IMR-90 (cell line): ENCODE results near the gene CSGALNACT2. TPM values are rescaled to one million over a fixed set of nuclear protein-coding genes. Genes with fewer than 3 reads are reported as not detected.

Experiments
- ATAC-seq: fragments of 200-7000 bp; cut with Tn5 transposase; 2 replicates; pipeline ENCODE4 v1.9.1; 2020; ENCODE audit warnings: low read depth, mild to moderate bottlenecking, moderate library complexity
- BruUV-seq: library from RNA; stranded (reverse); fragments of 400-500 nt; replicated peaks from 2 replicates; lab custom pipeline; 2021; lab: Mats Ljungman, UMichigan
- CTCF ChIA-PET: fragments of 300-600 bp; formaldehyde crosslinking; extraction: SDS; loops from one replicate; lab custom pipeline; 2021; ENCODE audit warnings: antibody characterized with exemption; lab: Yijun Ruan, JAX
- POLR2A ChIA-PET: fragments of 300-600 bp; sonication (Branson Sonifier 250); formaldehyde crosslinking; loops from one replicate; lab custom pipeline; 2022; ENCODE audit warnings: antibody characterized with exemption; ENCODE audit not compliant: unreplicated experiment; lab: Charles Lee
- DNase-seq: peaks from one replicate; pipeline ENCODE4 v3.0.0; 2013
- H2AFZ ChIP-seq: replicated peaks from 2 replicates; pipeline ENCODE3; 2013; ENCODE audit warnings: low read length, mild to moderate bottlenecking; ENCODE audit not compliant: poor library complexity
- H2AK5ac ChIP-seq: 2 replicates; pipeline ENCODE4 v1.6.1; 2013; ENCODE audit warnings: low read depth, low read length, inconsistent platforms
- H2AK9ac ChIP-seq: replicated peaks from 2 replicates; pipeline ENCODE3; 2013; ENCODE audit warnings: mild to moderate bottlenecking, low read depth, low read length, moderate library complexity; ENCODE audit not compliant: poor library complexity
- H2BK120ac ChIP-seq: 2 replicates; pipeline ENCODE4 v1.6.1; 2013; ENCODE audit warnings: low read depth, low read length, inconsistent platforms
- H2BK15ac ChIP-seq: 3 replicates; pipeline ENCODE4 v1.6.1; 2013; ENCODE audit warnings: low read depth, low read length, inconsistent platforms
- H2BK20ac ChIP-seq: 2 replicates; pipeline ENCODE4 v1.6.1; 2013; ENCODE audit warnings: low read depth, mild to moderate bottlenecking, inconsistent platforms, low read length, moderate library complexity
- H2BK5ac ChIP-seq: 2 replicates; pipeline ENCODE4 v1.6.1; 2013; ENCODE audit warnings: mild to moderate bottlenecking, low read depth, low read length, inconsistent platforms; ENCODE audit not compliant: poor library complexity, severe bottlenecking
- H3K14ac ChIP-seq: replicated peaks from 2 replicates; pipeline ENCODE4 v1.6.1; 2013; ENCODE audit warnings: low read depth, low read length, inconsistent platforms
- H3K18ac ChIP-seq: 2 replicates; pipeline ENCODE4 v1.6.1; 2013; ENCODE audit warnings: low read depth, low read length, control low read depth
- H3K23ac ChIP-seq: 2 replicates; pipeline ENCODE4 v1.6.1; 2013; ENCODE audit warnings: low read depth, low read length, inconsistent platforms
- H3K27ac ChIP-seq: 2 replicates; pipeline ENCODE4 v1.5.1; 2013; ENCODE audit warnings: mild to moderate bottlenecking, control low read depth, low read length; ENCODE audit not compliant: insufficient read depth
- H3K27me3 ChIP-seq: 2 replicates; pipeline ENCODE4 v1.6.1; 2013; ENCODE audit warnings: low read length; ENCODE audit not compliant: control insufficient read depth, insufficient read depth
- H3K36me3 ChIP-seq: 2 replicates; pipeline ENCODE4 v1.6.1; 2013; ENCODE audit warnings: low read length, mixed read lengths; ENCODE audit not compliant: control insufficient read depth, insufficient read depth
- H3K4ac ChIP-seq: 2 replicates; pipeline ENCODE4 v1.6.1; 2013; ENCODE audit warnings: low read depth, low read length, inconsistent platforms
- H3K4me1 ChIP-seq: 2 replicates; pipeline ENCODE4 v1.6.1; 2013; ENCODE audit warnings: low read length, mixed read lengths; ENCODE audit not compliant: control insufficient read depth, insufficient read depth
- H3K4me2 ChIP-seq: 2 replicates; pipeline ENCODE4 v1.6.1; 2013; ENCODE audit warnings: low read depth, mild to moderate bottlenecking, control low read depth, low read length, moderate library complexity
- H3K4me3 ChIP-seq: 2 replicates; pipeline ENCODE4 v1.5.1; 2013; ENCODE audit warnings: low read depth, mild to moderate bottlenecking, control low read depth, low read length, moderate library complexity; ENCODE audit not compliant: insufficient read depth
- H3K56ac ChIP-seq: 2 replicates; pipeline ENCODE4 v1.6.1; 2013; ENCODE audit warnings: low read length, inconsistent platforms; ENCODE audit not compliant: insufficient read depth; ENCODE audit errors: extremely low read depth
- H3K79me1 ChIP-seq, 2 experiments: 2 replicates each; pipeline ENCODE4 v1.6.1; 2013; ENCODE audit warnings: low read length in 2 of 2, inconsistent platforms in 1 of 2, low read depth in 1 of 2
- H3K9ac ChIP-seq: 2 replicates; pipeline ENCODE4 v1.6.1; 2013; ENCODE audit warnings: low read depth, low read length, control low read depth
- H3K9me1 ChIP-seq: 2 replicates; pipeline ENCODE4 v1.6.1; 2013; ENCODE audit warnings: low read length, inconsistent platforms; ENCODE audit not compliant: insufficient read depth
- H3K9me3 ChIP-seq: 2 replicates; pipeline ENCODE4 v1.6.1; 2013; ENCODE audit warnings: low read length; ENCODE audit not compliant: control insufficient read depth, insufficient read depth
- H4K20me1 ChIP-seq: 2 replicates; pipeline ENCODE4 v1.6.1; 2013; ENCODE audit warnings: low read length, inconsistent platforms; ENCODE audit not compliant: insufficient read depth
- H4K5ac ChIP-seq: 2 replicates; pipeline ENCODE4 v1.6.1; 2013; ENCODE audit warnings: mild to moderate bottlenecking, low read depth, low read length, control low read depth
- H4K8ac ChIP-seq, 2 experiments: 2 replicates each; pipeline ENCODE4 v1.6.1; 2013; ENCODE audit warnings: low read depth in 2 of 2, low read length in 2 of 2, control low read depth in 1 of 2, inconsistent platforms in 1 of 2
- H4K91ac ChIP-seq: 2 replicates; pipeline ENCODE4 v1.6.1; 2013; ENCODE audit warnings: low read depth, low read length, inconsistent platforms; ENCODE audit not compliant: insufficient read depth
- MXI1 ChIP-seq: IDR thresholded peaks from 2 replicates; pipeline ENCODE4 v1.6.1; 2012; ENCODE audit warnings: low read depth, mild to moderate bottlenecking, low read length, moderate library complexity, borderline replicate concordance
- NFE2L2 ChIP-seq: fragments of 150-350 bp; IDR thresholded peaks from 2 replicates; pipeline ENCODE4 v1.6.1; 2016; ENCODE audit warnings: low read depth, mild to moderate bottlenecking, low read length
- RAD21 ChIP-seq: IDR thresholded peaks from 2 replicates; pipeline ENCODE4 v1.6.1; 2012; ENCODE audit warnings: low read length, improper control_type of control experiment
- RFX5 ChIP-seq: IDR thresholded peaks from 2 replicates; pipeline ENCODE4 v1.8.0; 2012; ENCODE audit warnings: low read depth, mild to moderate bottlenecking, low read length, moderate library complexity
- WGBS, 2 experiments: methylation state at CpG; one replicate each; pipeline versions ENCODE4 v1.1.5 to v1.1.7; 2013; ENCODE audit warnings: missing lambda C conversion rate in 2 of 2; ENCODE audit not compliant: insufficient read length in 1 of 2; ENCODE audit errors: extremely low coverage in 2 of 2; 5-methylcytosine and 5-hydroxymethylcytosine counted together
- dilution Hi-C: fragments of 300-500 bp; cut with HindIII; formaldehyde crosslinking; loops from one replicate; pipeline ENCODE4 v1.14.3; 2018; ENCODE audit warnings: low sequenced_read_pairs; ENCODE audit not compliant: unreplicated experiment
- in situ Hi-C: fragments of 300-500 bp; cut with MboI; formaldehyde crosslinking; loops from 3 replicates; pipeline ENCODE4 v1.14.3; 2019; ENCODE audit warnings: low sequenced_read_pairs, inconsistent platforms, mixed read lengths
- intact Hi-C: fragments of 100-400 bp; cut with micrococcal nuclease; formaldehyde crosslinking; loops from 2 replicates; pipeline ENCODE4 v1.10.0; 2022
- polyA plus RNA-seq, 3 experiments: library from polyadenylated mRNA; depleted of rRNA; stranded (reverse); fragments of >200 nt; gene quantifications; 2 replicates each; pipeline ENCODE4 v1.2.3, GENCODE V29; 2012; ENCODE audit warnings: low replicate concordance in 1 of 3
- total RNA-seq: library from RNA; depleted of rRNA; stranded (reverse); fragments of >200 nt; gene quantifications from 2 replicates; pipeline ENCODE4 v1.2.3, GENCODE V29; 2012

The CSGALNACT2 gene
- total and polyA plus RNA-seq, 2 of the 4 experiments (the other 2 are of a cell fraction): 6.5 to 13.1 TPM

GRCh38 chr10:43136995-43137716 lies 1.1 kb upstream of the CSGALNACT2 start:
- WGBS, 2 experiments: 3% methylated on average over 7 of the region's 27 CpGs; no CpG with 5 or more reads in 1 of the 2 experiments
- Histone ChIP-seq H4K8ac (peak overlapping the region; percentile 92 to 99; a peak in 3 of 4 replicates), H2BK20ac (peak overlapping the region; percentile 51), H3K9ac (peak overlapping the region; percentile 95), H2BK15ac (no peak overlapping the region), H3K36me3 (no peaks in the 10 kb centered on the region), H3K27me3 (peaks cover 2% of the 10 kb centered on the region; the same call in 1 of the 2 replicates), H3K4me3 (peak overlapping the region; percentile 98), H2BK120ac (peak overlapping the region; percentile 92), H3K9me1 (peaks cover 5% of the 10 kb centered on the region; the same call in 1 of the 2 replicates), H2BK5ac (peak overlapping the region; percentile 86), H3K14ac (peak overlapping the region; percentile 95), H3K4me2 (peak overlapping the region; percentile 93), H3K4me1 (peaks cover 6% of the 10 kb centered on the region), H3K23ac (peak overlapping the region; percentile 77), H2AK5ac (peak overlapping the region; percentile 41), H3K79me1 (peaks cover 9 to 38% of the 10 kb centered on the region in 2 experiments; a peak in 3 of 4 replicates), H2AFZ (peak overlapping the region; percentile 94), H3K4ac (peak overlapping the region; percentile 91), H4K91ac (peak overlapping the region; percentile 93), H3K56ac (peak overlapping the region; percentile 89), H4K5ac (peak overlapping the region; percentile 96), H4K20me1 (peaks cover 24% of the 10 kb centered on the region), H3K9me3 (no peaks in the 10 kb centered on the region), H2AK9ac (peak overlapping the region; percentile 86), H3K27ac (peak overlapping the region; percentile 94), H3K18ac (peak overlapping the region; percentile 84)
- dilution Hi-C loops (no loop called here), in situ Hi-C loops (loop anchor here (25.0 kb wide), 1 partner anchor 1850 kb away; the partner anchor contains the start of gene DEPP1), intact Hi-C loops (loop anchor here (5.0 kb wide), 1 partner anchor 270 kb away; the partner anchor contains the start of gene HNRNPF)
- ATAC-seq: no peak; the same call in 1 of the 2 replicates
- BruUV-seq: no TSS peak
- CTCF ChIA-PET: no interaction called here
- TF ChIP-seq NFE2L2 (no peak), RAD21 (no peak), MXI1 (no peak), RFX5 (no peak)
- POLR2A ChIA-PET: interaction anchor here (1.4 kb wide), 1 partner anchor 8 kb away, joined by 6 read pairs; no protein-coding TSS in a partner anchor
- peak; percentile 21 for DNase-seq
